Progenitor cell of endocrine pancreas (in vitro differentiated cells): ENCODE results near the gene SMURF2. TPM values are rescaled to one million over a fixed set of nuclear protein-coding genes. Genes with fewer than 3 reads are reported as not detected.
"Not testable (repeated sequence)": the region's sequence is repeated elsewhere in the genome, so short reads cannot be mapped to it uniquely, and the experiment has no call there.

Source experiments
- DNase-seq: peaks from one replicate; pipeline ENCODE4 v3.0.0; 2021; ENCODE audit warnings: low spot score; ENCODE audit not compliant: unreplicated experiment
- H3K27ac Mint-ChIP-seq: 2 replicates; pipeline ENCODE4 v1.8.0; 2021; ENCODE audit warnings: mild to moderate bottlenecking, moderate library complexity, mixed read lengths
- H3K27me3 Mint-ChIP-seq: 2 replicates; pipeline ENCODE4 v1.8.0; 2021; ENCODE audit warnings: mixed read lengths
- H3K36me3 Mint-ChIP-seq: 2 replicates; pipeline ENCODE4 v1.8.0; 2022; ENCODE audit warnings: mixed read lengths; ENCODE audit not compliant: insufficient read depth
- H3K4me1 Mint-ChIP-seq: 2 replicates; pipeline ENCODE4 v1.8.0; 2021; ENCODE audit warnings: low read depth, mixed read lengths
- H3K4me3 Mint-ChIP-seq: 2 replicates; pipeline ENCODE4 v1.8.0; 2021; ENCODE audit warnings: low read depth, mild to moderate bottlenecking, moderate library complexity, mixed read lengths
- H3K9me3 Mint-ChIP-seq: 2 replicates; pipeline ENCODE4 v1.8.0; 2021; ENCODE audit warnings: low read depth, mixed read lengths
- CTCF ChIP-seq: fragments of 200-600 bp; sonication (generic); IDR thresholded peaks from one replicate; pipeline ENCODE4 v1.5.0; 2021; ENCODE audit warnings: antibody characterized with exemption, mild to moderate bottlenecking; ENCODE audit not compliant: unreplicated experiment
- total RNA-seq: library from RNA; stranded (reverse); gene quantifications from 2 replicates; pipeline ENCODE4 v1.2.1, GENCODE V29; 2021

The SMURF2 gene
- total RNA-seq, 1 donor from 2014 or later = 43.9 TPM

- no peak for DNase-seq
- Mint-ChIP-seq H3K27me3 (no peaks in the 10 kb centered on the region), H3K4me1 (peaks cover 24% of the 10 kb centered on the region), H3K9me3 (no peaks in the 10 kb centered on the region), H3K36me3 (no peaks in the 10 kb centered on the region), H3K4me3 (peak overlapping the region; percentile 84), H3K27ac (peak overlapping the region; percentile 21)
- TF ChIP-seq CTCF = no peak
These were observed 764 bp upstream of the SMURF2 start for GRCh38 chr17:64662774-64663367.

DNA sequence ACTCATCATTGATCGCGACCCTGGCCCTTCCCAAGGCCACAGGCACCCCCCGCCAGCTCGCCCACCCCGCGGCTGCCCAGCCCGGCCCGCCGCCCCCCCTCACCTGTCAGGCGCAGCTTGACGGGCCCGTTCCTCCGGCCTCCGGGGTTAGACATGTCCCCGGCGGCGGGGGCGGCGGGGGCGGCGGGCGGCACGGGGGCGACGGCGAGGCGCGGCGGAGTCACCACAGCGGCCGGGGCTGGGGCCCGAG, 456 bp downstream of the SMURF2 start:
- peak overlapping the region; percentile 99 for H3K4me3 Mint-ChIP-seq
- no peaks in the 10 kb centered on the region for H3K9me3 Mint-ChIP-seq
- H3K27me3 Mint-ChIP-seq = no peaks in the 10 kb centered on the region
- TF ChIP-seq CTCF = no peak
- H3K27ac Mint-ChIP-seq = peak overlapping the region; percentile 99
- DNase-seq = peak; percentile 51
- H3K4me1 Mint-ChIP-seq = peaks cover 26% of the 10 kb centered on the region
- peaks cover 2% of the 10 kb centered on the region for H3K36me3 Mint-ChIP-seq

DNA sequence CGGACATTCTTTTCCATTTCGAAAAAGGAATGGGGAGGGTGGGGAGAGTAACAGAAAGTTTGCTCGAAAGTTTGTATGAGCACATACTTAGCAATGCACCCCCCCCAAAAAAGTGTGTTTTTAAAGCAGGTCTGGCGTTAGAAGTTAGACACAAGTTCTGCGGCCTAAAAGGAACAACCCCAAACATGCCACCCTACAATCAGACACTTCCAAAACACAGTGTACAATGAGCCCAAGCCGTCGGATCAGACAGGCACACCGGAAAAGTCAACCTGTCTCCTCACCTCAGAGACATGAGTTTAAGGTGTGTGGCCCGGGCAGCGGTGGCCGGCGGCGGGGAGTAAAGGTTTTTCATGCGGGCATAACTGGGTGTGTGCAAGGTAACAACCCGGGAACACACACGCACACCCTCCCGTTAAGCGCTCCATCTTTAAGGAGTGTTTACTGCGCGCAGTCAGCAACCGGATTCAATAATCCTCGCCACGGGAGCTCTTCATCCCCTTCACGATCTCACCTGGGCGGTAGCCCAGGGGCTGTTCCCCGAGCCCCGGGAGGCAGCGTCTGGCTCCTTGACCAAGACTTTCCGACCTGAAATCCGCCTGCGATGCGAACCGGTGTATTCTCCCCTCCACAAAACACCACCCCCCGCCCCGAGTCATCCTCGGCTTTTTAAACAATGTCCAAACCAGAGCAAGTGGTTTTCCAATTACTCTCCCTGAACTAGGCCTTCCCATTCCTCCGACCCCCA, 955 bp downstream of the SMURF2 start:
- peaks cover 26% of the 10 kb centered on the region for H3K4me1 Mint-ChIP-seq
- H3K9me3 Mint-ChIP-seq, H3K27me3 Mint-ChIP-seq, H3K36me3 Mint-ChIP-seq, DNase-seq: not testable (repeated sequence)
- H3K4me3 Mint-ChIP-seq = peak overlapping the region; percentile 99
- H3K27ac Mint-ChIP-seq = peak overlapping the region; percentile 99

DNA sequence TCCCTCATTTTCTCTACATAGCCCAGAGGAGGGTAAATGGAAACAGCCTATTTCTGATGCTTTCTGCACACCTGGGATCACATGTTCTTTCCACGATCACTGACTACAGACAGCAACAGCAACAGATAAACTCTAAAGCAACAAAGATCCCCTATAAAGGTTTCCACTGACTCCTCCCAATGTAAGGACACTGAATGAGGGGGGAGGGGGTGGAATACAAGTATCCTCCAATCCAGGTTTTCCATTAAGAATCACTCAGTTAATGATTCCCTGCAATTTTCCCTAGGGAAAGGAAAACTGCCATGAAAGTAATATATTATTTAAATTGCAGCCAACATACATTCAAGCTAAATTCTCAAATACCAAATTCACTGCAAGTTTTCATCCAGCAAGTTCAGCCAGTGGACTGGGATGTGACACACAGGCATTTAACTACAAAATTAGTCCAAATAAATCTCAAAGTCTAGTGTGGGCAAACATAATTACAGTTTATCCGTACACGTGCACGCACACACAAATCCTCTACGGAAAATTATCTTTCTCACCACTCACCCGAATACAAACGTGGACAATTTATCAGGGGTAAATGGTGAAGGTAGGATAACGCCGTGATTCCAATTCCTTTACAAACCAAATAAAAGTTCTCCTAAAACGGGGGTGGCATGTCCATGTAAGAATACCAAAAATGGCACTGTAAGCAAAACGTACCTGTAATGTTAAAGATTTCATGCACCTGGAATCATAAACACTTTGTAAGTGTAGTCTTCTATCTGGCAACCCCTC, 1.7 kb downstream of the SMURF2 start:
- peaks cover 26% of the 10 kb centered on the region for H3K4me1 Mint-ChIP-seq
- not testable (repeated sequence) for H3K36me3 Mint-ChIP-seq

GRCh38 chr17:64658931-64659330, 3.2 kb downstream of the SMURF2 start:
- H3K4me3 Mint-ChIP-seq = no peak overlapping the region
- H3K4me1 Mint-ChIP-seq = peaks cover 24% of the 10 kb centered on the region
- TF ChIP-seq CTCF = no peak
- peaks cover 5% of the 10 kb centered on the region for H3K36me3 Mint-ChIP-seq
- H3K9me3 Mint-ChIP-seq = no peaks in the 10 kb centered on the region
- no peak for DNase-seq
- H3K27me3 Mint-ChIP-seq = no peaks in the 10 kb centered on the region
- H3K27ac Mint-ChIP-seq = peak overlapping the region; percentile 2

More for the DNA sequence above, 1.7 kb downstream of the SMURF2 start:
- Mint-ChIP-seq H3K4me3 (peak overlapping the region; percentile 99), H3K27ac (peak overlapping the region; percentile 99)
- not testable (repeated sequence) for DNase-seq, H3K9me3 Mint-ChIP-seq, H3K27me3 Mint-ChIP-seq

GRCh38 chr17:64657610-64658125, 4.4 kb downstream of the SMURF2 start:
- no peak for TF ChIP-seq CTCF
- H3K4me3 Mint-ChIP-seq = no peak overlapping the region
- H3K27ac Mint-ChIP-seq = no peak overlapping the region
- no peaks in the 10 kb centered on the region for H3K27me3 Mint-ChIP-seq
- H3K36me3 Mint-ChIP-seq = peaks cover 7% of the 10 kb centered on the region
- peaks cover 25% of the 10 kb centered on the region for H3K4me1 Mint-ChIP-seq
- H3K9me3 Mint-ChIP-seq = no peaks in the 10 kb centered on the region
- no peak for DNase-seq
